CD4-positive, alpha-beta T cell treated with Interleukin-17A for 4 hours (primary cell): ENCODE results near the gene PI4KA.
"Not testable (repeated sequence)": the region's sequence is repeated elsewhere in the genome, so short reads cannot be mapped to it uniquely, and the experiment has no call there.

Experiments
- DNase-seq: peaks from one replicate; pipeline ENCODE4 v3.0.0-alpha.2; 2020; ENCODE audit warnings: mixed read lengths

PI4KA gene

GRCh38 chr22:20687356-20688172 lies 171.0 kb downstream of the PI4KA start:
- not testable (repeated sequence) for DNase-seq

- not testable (repeated sequence) for DNase-seq
Measured at GRCh38 chr22:20685764-20686163, 172.8 kb downstream of the PI4KA start.

GRCh38 chr22:20678792-20679435 lies 179.7 kb downstream of the PI4KA start:
- DNase-seq = not testable (repeated sequence)

DNA sequence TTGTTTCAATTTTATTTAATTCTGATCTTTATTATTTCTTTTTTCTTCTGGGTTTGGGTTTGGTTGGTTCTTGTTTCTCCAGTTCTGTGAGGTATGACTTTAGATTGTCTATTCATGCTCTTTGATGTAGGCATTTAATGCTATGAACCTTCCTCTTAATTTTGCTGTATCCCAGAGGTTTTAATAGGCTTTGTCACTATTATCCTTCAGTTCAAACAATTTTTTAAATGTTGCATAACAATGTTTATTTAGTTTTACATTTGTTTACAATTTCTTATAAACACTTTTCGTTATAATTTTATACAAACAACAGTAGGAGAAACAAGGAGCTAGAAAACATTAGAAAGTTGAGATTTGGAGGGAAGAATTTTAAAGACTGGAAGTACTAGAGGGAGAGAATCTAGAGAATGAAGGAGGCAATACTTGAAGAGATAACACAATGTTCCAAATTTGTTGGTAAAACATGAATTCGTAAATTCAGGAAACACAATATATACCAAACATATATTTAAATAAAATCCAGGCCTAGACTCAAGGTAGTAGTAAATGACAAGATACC lies 180.8 kb downstream of the PI4KA start:
- no peak for DNase-seq

- not testable (repeated sequence) for DNase-seq
Measured at GRCh38 chr22:20675613-20676012, 183.0 kb downstream of the PI4KA start.

GRCh38 chr22:20674998-20675397 lies 183.6 kb downstream of the PI4KA start:
- no peak for DNase-seq

GRCh38 chr22:20673295-20674195 lies 185.1 kb downstream of the PI4KA start:
- no peak for DNase-seq

GRCh38 chr22:20672732-20673131 lies 185.9 kb downstream of the PI4KA start:
- no peak for DNase-seq

DNA sequence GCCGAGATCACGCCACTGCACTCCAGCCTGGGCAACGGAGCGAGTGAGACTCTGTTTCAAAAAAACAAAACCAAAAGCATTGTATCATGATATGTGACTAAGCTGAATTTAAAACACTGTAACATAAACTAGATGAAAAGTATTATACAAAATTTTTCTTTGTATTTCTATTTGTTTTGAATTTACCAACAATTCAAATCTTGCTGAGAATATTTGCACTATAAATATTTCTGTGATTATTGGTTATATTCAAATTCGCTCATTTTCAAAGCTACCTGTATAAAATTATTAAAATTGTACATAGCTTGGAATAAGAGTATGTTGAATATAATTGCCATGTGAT lies 186.6 kb downstream of the PI4KA start:
- DNase-seq = no peak

- DNase-seq = no peak
Measured at GRCh38 chr22:20671409-20672081, 187.1 kb downstream of the PI4KA start.

DNA sequence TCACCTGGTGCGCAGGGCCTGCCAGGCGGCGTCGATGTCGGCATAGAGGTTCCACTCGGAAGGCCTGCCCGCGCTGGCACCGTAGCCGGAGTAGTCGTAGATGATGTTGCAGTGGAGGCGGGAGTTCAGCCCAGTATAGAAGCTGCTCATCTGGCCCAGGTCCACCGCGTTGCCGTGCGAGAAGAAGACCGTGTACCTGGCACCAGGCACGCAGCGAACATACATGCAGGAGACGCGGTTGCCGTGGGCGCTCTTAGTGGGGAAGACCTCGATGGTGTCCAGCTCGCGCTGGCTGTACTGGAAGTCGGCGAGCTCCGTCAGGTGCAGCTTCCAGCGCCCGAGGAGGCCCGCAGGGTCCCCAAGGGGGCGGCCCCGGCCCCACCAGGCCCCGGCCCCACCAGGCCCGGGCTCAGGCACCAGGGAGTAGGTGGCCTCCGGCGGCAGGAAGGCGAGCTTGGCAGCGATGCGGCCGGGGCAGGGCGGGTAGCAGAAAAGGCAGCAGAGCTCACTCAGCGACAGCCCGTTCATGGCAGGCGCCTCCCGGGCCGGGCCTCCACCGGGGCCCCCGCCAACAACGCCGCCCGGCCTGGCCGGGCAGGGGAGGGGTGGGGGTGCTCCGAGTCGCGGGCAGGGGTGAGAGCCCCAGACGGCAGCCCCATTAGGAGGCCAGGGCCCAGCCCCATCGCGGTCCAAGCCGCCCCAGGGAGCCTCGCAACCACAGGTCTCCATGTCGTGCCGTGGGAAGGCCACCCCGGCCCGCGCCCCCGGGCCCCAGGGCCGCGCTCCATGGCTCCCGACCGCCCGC lies 188.0 kb downstream of the PI4KA start:
- not testable (repeated sequence) for DNase-seq

DNA sequence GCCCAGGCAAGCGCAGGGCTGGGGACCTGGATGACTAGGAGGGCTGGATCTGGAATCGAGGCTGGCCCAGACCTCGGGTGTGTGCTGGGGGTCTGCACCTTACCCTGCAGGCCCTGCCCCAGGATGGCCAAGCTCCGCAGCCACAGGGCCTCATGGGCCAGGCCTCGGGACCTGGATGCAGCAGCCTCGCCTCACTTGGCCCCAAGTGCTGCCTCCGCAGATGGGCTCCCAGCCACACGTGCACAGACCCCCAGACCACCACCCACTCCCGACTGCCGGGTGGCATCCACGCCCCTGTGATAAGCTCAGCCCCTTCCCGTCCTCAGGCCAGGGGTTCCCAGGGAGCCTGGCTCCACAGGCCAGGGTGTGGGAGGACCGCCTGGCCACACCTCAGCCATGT lies 188.7 kb downstream of the PI4KA start:
- not testable (repeated sequence) for DNase-seq

DNA sequence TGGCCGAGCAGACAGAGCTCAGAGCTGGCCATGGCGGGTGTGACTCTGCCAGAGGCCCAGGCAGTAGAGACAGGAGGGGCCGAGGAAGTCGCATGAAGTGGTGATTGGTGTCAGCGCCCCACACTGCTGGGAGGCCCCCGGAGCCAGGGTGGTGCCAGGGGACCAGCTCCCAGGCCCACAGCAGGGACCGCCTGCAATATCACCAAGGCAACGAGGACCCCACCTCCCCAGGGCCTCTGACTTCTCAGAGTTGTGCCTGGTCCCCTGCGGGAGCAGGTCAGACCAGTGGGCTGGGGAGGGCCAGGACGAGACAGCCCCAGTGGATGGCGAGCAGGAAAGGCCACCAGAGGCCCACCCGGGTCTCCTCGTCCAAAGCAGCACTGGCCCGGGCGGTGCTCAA lies 189.1 kb downstream of the PI4KA start:
- DNase-seq = not testable (repeated sequence)

- DNase-seq = not testable (repeated sequence)
Measured at GRCh38 chr22:20668769-20669168, 189.8 kb downstream of the PI4KA start.

DNA sequence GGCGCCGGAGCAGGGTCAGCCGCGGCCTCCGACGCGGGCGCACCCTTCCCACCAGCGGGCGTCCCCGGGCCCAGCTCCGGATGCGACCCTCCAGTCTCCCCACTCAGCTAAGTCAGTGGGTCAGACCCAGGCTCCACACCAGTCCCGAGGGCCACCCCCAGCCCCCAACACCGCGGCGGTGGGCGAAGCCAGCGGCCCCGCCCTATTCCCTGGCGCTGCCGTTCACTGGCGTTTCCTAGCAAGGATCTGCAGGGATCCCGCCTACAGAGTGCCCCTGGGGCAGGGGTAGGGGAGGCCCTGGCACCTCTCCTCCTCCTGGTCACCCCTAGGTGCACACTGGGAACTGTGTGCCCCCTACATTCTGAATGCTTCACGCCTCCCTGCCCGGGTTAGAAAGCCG lies 190.4 kb downstream of the PI4KA start:
- DNase-seq = not testable (repeated sequence)

DNA sequence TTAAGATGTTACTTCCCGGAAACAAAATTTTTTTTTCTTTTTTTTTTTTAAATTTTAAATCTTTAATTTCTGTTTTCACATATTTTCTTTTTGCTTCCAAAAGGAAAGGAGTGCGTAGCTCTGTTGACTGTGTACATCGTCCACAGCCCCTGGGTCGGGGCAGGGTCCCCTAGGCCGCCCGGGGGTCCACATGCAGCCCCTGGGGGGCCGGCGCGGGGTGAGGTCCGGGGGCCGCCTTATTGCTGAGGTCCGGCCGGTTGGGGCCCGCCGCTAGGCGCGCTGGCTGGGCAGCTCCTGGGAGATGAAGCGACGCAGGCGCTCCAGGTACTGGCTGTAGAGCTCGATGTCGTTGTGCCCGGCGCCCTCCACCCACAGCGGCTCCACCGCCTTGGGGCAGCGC lies 191.1 kb downstream of the PI4KA start:
- DNase-seq = not testable (repeated sequence)

DNA sequence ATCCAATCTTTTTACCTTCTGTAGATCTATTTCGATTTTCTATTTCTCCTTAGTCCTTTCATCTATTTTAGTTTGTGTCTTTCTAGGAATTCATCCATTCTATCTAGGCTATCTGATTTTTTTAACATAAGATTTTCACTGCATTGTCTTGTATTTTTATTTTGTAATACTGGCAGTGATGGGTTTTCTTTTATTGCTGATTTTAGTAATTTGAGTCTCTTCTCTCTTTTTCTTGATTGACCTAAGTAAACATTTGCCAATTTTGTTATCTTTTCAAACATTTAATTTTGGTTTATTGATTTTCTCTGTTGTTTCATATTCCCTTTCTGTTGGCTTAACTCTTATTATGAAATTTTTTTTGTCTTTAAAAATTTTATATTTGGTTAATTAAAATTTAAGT lies 192.1 kb downstream of the PI4KA start:
- DNase-seq = no peak

- DNase-seq = no peak
Measured at GRCh38 chr22:20664594-20664959, 194.0 kb downstream of the PI4KA start.

DNA sequence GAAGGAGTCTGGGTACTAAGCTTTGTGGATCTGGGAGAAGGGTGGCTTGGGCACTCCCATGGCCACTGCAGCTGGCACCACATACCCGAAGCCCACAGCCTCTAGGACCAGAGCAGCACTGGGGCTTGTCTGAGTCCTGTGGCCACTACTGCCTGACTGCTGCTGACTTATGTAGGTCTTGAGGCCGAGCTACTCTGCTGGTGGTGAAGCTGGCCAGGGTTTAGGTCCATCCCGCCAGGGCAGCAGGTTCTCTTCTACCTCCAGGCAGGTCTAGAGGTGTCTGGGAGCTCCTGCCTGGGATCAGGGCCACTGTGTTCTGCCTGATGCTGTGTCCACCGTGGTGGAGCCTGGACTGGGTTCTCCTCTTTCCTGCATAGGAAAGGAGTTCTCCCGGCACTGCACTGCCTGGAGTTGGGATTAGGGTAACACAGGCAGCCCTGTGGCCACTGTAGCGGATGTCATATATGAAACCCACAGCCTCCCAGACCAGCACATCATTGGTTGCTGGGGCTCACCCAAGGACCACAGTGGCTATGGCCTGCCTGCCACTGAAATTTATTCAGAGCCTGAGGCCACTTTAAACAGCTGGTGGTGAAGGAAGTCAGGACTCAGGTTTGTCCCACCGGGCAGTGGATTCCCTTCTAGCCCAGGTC lies 194.5 kb downstream of the PI4KA start:
- DNase-seq = no peak

DNA sequence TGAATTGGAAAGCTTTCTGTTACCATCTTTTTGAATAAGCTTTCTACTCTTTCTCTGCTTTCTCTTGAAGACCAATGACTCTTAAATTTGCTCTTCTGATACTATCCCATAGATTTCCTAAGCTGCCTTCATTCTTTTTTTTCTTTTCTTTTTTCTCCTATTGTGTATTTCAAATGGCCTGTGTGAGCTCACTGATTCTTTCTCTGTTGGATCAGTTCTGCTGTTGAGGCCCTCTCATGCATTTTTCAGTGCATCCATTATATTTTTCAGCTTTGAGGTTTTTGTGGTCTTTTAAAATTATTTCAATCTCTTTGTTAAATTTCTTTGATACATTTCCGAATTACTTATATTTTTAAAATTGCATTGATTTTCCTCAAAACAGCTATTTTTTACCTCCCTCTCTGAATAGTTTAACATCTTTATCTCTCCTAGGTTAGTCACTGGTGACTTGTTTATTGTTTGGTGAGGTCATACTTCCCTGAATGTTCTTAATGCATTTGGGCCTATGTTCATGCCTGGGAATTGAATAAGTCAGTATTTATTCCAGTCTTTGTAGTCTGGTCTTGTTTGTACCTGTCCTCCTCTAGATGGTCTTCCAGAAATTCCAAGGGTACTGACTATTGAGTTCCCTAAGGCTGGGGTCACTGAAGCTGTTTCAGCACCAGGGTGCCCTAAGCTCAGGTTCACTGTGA lies 195.3 kb downstream of the PI4KA start:
- DNase-seq = no peak
